NCI-H2107 (cell line): ENCODE data around the gene BAHD1.

ENCODE experiments used
- DNase-seq: peaks from one replicate; lab custom pipeline; 2025; lab: John Stamatoyannopoulos, UW

Gene BAHD1

DNA sequence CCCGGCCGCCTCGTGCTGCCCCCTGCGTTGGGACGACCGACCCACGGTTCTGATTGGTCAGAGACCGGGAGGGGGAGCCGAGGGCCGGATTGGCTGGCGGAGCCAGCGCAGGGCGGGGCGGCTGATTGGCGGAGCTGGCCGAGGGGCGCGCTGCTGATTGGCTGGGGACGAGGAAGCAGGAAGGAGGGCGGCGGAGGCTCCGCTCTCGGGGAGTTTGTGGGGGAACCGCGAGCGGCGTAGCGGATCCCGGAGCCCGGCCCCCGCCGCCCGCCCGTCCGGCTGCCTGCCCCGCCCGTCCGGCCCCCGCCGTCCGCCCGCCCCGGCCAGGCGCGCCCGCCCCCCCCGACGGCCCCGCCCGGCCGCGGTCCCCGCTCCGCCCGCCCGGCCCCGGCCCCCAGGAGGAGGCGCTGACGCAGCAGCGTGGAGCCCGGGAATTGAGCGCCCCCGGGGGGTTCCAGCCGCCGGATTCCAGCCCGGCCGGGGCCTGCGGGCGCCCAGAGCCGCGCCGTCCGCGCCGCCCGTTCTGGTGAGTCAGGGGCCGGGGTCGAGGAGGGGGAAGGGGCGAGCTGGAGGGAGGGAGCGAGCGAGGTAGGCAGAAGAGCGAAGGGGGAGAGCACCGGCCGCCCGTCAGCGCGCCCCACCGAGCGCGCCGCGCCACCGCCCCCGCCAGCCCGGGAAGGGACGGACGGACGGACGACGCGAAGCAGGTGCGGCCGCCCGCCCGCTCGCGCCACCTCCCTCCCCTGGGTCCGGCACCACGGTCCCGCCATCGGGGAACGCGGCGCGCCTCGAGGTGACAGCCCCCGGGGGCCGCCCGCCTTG lies at the start of gene BAHD1:
TSS of gene BAHD1 (plus strand) at position 211 of the 822 bp plus-strand sequence. CDS start 17,512 bp downstream, outside the sequence.
- peak; percentile 70 for DNase-seq

- no peak for DNase-seq
Observed at GRCh38 chr15:40392986-40393948, 47.5 kb upstream of the BAHD1 start.

DNA sequence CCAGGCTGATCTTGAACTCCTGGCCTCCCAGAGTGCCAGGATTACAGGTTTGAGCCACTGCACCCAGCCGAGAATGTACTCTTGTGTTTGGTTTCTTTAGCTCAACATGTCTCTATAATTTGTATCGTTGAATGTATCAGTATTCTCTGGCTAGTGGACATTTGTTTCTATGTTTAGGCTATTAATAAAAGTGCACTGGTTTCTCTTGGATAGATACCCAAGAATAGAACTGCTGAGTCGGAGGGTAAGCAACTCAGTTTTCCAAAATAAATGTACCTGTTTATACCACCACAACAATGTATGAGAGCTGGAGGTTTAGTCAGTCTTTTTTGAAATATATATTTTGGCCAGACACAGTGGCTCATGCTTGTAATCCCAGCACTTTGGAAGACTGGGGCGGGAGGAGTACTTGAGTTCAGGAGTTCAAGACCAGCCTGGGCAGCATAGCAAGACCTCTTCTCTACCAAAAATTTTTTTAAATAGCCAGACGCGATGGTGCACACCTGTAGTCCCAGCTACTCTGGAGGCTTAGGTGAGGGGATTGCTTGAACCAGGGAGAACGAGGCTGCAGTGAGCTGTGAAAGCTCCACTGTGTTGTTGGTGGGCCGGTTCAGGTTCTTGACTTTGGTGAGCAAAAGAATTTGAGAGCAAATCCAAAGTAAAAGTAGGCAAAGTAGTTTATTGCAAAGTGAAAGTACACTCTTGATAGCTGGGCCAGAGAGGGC lies 42.9 kb upstream of the BAHD1 start:
- DNase-seq = no peak

GRCh38 chr15:40398413-40398873 lies 42.3 kb upstream of the BAHD1 start:
- DNase-seq = no peak

DNA sequence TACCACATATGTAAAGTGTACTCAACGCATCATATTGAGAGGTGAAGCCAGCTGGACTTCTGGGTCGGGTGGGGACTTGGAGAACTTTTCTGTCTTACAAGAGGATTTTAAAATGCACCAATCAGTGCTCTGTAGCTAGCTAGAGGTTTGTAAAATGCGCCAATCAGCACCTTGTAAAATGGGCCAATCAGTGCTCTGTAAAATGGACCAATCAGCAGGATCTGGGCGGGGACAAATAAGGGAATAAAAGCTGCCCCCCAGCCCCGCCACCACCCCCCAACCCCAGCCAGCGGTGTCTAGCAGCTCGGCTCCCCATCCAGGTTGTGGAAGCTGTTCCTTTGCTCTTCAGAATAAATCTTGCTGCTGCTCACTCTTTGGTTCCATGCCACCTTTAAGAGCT lies 41.4 kb upstream of the BAHD1 start:
- DNase-seq = no peak

GRCh38 chr15:40405501-40406381 lies 35.0 kb upstream of the BAHD1 start, which contains the start of gene IVD:
IVD (plus strand) TSS chr15:40405795; CDS start chr15:40405828, 33 bp downstream.
- peak; percentile 90 for DNase-seq

GRCh38 chr15:40407330-40407990 lies 33.3 kb upstream of the BAHD1 start:
- DNase-seq = no peak

DNA sequence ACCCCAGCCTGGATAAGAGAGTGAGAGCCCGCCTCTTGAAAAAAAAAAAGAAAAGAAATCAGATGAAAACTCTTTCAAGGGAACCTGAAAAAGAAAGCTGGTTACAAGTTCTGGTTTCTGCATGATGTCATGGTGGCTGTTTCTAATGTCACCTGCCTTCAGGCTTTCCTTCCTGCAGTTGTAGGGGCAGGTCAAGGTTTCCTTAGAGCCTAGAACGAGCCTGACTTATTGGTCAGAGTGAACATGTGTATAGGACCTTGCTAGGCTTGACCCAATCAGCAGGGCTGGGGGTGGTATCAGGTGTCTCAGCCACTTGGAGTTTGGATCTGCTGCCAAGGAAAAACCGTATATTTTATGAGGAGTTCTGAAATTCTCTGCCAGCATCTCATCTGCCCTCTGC lies 31.4 kb upstream of the BAHD1 start:
- DNase-seq = no peak

DNA sequence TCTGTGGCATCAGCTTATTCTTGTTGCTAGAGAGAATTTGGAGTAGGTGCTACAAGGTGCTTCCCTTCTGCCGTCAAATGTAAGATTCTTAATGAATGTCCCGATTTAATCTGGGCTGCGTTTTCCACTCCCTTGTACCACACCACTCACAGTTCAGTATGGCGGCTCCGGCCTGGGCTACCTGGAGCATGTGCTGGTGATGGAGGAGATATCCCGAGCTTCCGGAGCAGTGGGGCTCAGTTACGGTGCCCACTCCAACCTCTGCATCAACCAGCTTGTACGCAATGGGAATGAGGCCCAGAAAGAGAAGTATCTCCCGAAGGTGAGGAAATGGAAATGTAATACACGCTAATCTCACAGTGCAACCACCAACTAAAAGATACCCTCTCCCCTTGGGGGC lies 30.3 kb upstream of the BAHD1 start:
- no peak for DNase-seq

GRCh38 chr15:40412095-40412759 lies 28.5 kb upstream of the BAHD1 start:
- DNase-seq = no peak

- no peak for DNase-seq
Observed at GRCh38 chr15:40413036-40413435, 27.7 kb upstream of the BAHD1 start.

DNA sequence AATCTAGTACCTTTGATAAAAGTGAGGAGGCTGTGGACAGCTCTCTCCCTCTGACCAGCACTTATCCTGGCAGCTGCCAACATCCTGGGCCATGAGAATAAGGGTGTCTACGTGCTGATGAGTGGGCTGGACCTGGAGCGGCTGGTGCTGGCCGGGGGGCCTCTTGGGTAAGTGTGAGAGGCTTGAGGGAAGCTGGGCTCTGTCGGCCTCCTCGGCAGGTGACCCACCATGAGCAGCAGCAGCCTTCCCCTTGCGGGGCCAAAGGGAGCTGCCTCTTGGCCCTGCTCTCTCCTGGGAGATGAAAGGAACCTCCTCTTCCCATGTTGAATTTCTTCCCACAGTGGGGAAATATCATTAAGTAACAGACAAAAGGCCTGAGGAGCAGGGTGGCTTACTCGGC lies 25.9 kb upstream of the BAHD1 start:
- no peak for DNase-seq

DNA sequence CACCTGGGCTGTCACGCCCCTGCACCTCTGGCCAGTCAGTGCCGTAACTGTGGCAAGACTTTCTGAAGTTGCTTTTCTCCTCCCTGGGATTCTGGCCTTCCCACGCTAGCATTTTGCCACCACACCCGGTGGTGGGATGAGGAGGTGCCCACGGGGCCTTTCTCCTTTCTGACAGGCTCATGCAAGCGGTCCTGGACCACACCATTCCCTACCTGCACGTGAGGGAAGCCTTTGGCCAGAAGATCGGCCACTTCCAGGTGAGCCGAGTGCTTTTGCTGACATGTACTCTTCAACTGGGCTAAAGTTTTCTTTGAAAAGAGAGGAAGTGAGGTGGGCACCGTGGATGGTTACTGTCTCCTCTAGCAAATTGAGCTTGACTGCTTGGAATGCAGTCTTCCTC lies 25.5 kb upstream of the BAHD1 start:
- no peak for DNase-seq

- no peak for DNase-seq
Observed at GRCh38 chr15:40416056-40416455, 24.7 kb upstream of the BAHD1 start.

GRCh38 chr15:40418126-40418525 lies 22.6 kb upstream of the BAHD1 start:
- DNase-seq = no peak

- DNase-seq = no peak
Observed at GRCh38 chr15:40420071-40420713, 20.6 kb upstream of the BAHD1 start.

DNA sequence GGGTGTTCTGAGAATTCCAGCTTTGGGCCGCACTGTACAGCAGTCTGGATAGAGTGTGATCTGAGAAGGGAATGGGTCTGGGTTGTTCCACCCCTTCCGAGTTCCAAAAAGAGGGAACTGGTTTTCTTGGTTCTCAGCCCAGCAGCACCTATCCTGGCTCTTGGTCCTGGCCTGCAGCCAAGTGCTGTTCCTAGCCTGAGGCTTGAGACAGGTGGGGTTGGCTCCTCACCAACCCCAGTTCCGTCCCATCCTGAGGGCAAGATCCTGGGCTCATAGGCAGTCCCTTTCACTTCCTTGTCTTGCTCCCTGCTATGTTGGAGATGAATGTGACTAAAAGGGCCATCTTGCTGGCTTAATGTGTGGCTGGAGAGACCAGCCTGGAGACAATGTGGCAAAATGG lies 20.0 kb upstream of the BAHD1 start:
- no peak for DNase-seq

DNA sequence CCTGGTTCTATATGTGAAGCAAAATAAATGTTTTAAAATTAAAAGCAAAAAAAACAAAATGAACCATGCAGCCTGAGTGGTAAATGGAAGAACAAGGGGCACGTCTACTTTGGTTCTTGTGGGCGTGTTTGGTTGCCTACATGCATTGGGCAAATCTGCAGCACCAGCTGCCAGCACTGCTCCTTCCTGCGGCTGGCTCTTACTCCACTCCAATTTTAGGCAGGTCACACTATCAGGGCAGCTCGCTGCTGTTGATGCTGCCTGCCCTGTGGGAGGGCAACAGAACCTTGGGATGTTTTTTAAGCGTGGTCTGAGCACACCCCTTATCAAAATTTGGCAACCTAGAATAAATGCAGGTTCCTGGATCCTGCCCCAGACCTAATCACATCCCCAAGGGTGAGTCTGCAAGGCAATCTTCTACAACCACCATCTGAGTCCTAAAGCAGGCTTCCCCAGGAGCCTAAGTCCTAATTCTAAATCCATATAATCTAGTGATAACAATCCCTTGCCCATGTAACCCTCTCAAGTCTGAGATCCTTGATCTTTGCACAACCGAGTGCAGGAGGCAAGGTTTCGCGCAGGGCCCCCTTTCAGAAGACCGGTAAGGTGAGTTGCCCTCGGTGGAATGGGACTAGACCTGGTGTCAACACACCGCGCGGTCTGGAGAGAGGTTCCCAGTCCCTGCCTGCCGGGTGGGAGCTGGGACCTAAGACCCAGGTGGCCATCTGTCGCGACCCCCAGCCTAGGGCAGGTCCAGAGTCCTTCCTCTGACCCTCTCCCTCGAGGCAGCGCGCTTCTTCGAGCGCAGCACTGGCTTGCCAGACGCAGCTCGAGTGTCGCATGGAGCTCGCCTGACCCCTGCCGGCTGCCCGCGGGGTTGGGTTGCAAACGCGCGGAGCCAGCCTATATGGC lies 19.3 kb upstream of the BAHD1 start:
- DNase-seq = no peak
